ENCODE measurements around the gene TNNC1. TPM values are rescaled to one million over a fixed set of nuclear protein-coding genes. Genes with fewer than 3 reads are reported as not detected.

TNNC1 gene
- total and polyA plus RNA-seq, 9 of the 15 experiments (the other 6 are each of a cell fraction or from before 2014, with no cell fraction given) = 0.08 to 0.85 (median 0.42) TPM; not detected in 4

DNA sequence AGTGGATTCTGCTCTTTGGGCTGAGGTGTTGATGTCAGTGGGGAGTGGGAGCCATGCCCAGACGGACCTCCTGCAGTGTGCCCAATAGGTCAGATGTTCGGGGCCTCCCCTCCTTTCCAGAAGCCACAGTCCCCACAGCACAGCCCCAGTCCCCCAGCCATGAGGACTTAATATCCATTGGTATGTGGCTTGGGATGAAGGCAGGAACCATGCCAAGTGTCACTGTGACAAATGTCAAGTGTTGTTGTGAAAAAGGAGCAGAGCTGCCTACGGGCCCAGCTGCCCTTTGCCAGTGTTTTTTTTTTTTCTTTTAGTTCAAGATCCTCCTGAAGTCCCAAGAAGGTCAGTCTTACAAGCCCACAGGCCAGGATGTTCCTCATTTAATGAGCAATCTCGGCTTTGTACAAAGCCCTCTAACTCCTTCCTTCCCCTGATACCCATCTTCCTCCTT is 21.1 kb downstream of the TNNC1 start (continued):
- TF ChIP-seq, protein P1, sequence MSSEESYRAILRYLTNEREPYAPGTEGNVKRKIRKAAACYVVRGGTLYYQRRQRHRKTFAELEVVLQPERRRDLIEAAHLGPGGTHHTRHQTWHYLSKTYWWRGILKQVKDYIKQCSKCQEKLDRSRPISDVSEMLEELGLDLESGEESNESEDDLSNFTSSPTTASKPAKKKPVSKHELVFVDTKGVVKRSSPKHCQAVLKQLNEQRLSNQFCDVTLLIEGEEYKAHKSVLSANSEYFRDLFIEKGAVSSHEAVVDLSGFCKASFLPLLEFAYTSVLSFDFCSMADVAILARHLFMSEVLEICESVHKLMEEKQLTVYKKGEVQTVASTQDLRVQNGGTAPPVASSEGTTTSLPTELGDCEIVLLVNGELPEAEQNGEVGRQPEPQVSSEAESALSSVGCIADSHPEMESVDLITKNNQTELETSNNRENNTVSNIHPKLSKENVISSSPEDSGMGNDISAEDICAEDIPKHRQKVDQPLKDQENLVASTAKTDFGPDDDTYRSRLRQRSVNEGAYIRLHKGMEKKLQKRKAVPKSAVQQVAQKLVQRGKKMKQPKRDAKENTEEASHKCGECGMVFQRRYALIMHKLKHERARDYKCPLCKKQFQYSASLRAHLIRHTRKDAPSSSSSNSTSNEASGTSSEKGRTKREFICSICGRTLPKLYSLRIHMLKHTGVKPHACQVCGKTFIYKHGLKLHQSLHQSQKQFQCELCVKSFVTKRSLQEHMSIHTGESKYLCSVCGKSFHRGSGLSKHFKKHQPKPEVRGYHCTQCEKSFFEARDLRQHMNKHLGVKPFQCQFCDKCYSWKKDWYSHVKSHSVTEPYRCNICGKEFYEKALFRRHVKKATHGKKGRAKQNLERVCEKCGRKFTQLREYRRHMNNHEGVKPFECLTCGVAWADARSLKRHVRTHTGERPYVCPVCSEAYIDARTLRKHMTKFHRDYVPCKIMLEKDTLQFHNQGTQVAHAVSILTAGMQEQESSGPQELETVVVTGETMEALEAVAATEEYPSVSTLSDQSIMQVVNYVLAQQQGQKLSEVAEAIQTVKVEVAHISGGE (CRISPR knock-in tag; IDR thresholded peaks at IDR 0.05) = no peak
- TF ChIP-seq HDAC3 (IDR thresholded peaks at IDR 0.05; ENCODE audit: borderline replicate concordance, partially characterized antibody) (no peak), SMAD2 (IDR thresholded peaks at IDR 0.05; ENCODE audit: low read depth, low read length) (no peak)

DNA sequence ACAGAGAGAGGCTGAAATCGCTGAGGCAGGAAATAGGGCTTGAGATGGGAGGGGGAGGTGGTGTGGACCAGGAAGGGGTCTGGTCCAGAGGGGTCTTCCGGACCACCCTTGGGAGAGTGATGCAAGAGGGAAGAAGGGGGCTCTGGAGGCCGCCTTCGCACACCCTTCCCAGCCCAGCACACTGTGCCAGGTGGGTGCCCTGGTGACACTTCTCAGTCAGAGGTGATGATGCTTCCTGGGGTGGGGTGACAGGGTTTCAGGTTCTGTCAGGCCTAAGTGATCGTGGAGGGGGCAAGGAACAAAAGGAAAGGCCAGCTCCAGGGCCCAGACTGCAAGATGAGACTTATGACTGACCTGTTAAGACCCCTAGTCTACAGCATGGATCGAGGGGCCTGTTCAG is 21.6 kb downstream of the TNNC1 start:
- WGBS (ENCODE audit: insufficient coverage, low coverage, missing lambda C conversion rate) = 15% methylated on average over 4 of the region's 6 CpGs
- H3K4me1 ChIP-seq (replicated peaks in 1 of 2; ENCODE audit: control insufficient read depth in 2 of 2, insufficient read depth in 2 of 2, low read length in 2 of 2) = peaks cover 0 to 12% of the 10 kb centered on the region in 2 experiments; a peak in 4 of 5 replicates
- CTCF ChIA-PET (ENCODE audit: low intra/inter-chr PET ratio) = no interaction called here
- no peak for TF ChIP-seq CHD2 (IDR thresholded peaks at IDR 0.05; ENCODE audit: low read depth, low read length)
- TF ChIP-seq, protein P2, sequence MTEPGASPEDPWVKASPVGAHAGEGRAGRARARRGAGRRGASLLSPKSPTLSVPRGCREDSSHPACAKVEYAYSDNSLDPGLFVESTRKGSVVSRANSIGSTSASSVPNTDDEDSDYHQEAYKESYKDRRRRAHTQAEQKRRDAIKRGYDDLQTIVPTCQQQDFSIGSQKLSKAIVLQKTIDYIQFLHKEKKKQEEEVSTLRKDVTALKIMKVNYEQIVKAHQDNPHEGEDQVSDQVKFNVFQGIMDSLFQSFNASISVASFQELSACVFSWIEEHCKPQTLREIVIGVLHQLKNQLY (CRISPR knock-in tag; conservative IDR thresholded peaks at IDR 0.05) = no peak
- TF ChIP-seq, protein P3, sequence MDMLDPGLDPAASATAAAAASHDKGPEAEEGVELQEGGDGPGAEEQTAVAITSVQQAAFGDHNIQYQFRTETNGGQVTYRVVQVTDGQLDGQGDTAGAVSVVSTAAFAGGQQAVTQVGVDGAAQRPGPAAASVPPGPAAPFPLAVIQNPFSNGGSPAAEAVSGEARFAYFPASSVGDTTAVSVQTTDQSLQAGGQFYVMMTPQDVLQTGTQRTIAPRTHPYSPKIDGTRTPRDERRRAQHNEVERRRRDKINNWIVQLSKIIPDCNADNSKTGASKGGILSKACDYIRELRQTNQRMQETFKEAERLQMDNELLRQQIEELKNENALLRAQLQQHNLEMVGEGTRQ (CRISPR knock-in tag; IDR thresholded peaks at IDR 0.05) = no peak
- TF ChIP-seq KLF16 (IDR thresholded peaks at IDR 0.05) = no peak
- TF ChIP-seq ZNF165 (CRISPR knock-in tag; IDR thresholded peaks at IDR 0.05; ENCODE audit: borderline replicate concordance) = no peak
- TF ChIP-seq, protein P4, sequence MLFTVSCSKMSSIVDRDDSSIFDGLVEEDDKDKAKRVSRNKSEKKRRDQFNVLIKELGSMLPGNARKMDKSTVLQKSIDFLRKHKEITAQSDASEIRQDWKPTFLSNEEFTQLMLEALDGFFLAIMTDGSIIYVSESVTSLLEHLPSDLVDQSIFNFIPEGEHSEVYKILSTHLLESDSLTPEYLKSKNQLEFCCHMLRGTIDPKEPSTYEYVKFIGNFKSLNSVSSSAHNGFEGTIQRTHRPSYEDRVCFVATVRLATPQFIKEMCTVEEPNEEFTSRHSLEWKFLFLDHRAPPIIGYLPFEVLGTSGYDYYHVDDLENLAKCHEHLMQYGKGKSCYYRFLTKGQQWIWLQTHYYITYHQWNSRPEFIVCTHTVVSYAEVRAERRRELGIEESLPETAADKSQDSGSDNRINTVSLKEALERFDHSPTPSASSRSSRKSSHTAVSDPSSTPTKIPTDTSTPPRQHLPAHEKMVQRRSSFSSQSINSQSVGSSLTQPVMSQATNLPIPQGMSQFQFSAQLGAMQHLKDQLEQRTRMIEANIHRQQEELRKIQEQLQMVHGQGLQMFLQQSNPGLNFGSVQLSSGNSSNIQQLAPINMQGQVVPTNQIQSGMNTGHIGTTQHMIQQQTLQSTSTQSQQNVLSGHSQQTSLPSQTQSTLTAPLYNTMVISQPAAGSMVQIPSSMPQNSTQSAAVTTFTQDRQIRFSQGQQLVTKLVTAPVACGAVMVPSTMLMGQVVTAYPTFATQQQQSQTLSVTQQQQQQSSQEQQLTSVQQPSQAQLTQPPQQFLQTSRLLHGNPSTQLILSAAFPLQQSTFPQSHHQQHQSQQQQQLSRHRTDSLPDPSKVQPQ (CRISPR knock-in tag; IDR thresholded peaks at IDR 0.05; ENCODE audit: borderline replicate concordance) = no peak
- no peak for TF ChIP-seq CHD4 (IDR thresholded peaks at IDR 0.05; ENCODE audit: insufficient read depth, insufficient replicate concordance, low read depth, low read length, poor library complexity, severe bottlenecking)
- no peak for TF ChIP-seq ZFX (CRISPR knock-in tag; IDR thresholded peaks at IDR 0.05)
- TF ChIP-seq SRSF7 (optimal IDR thresholded peaks at IDR 0.05; ENCODE audit: low read depth, low read length) = no peak

More for the DNA sequence above, 21.6 kb downstream of the TNNC1 start:
- no TSS peak for BruUV-seq (replicated peaks)
- no peak overlapping the region for H3K4me3 ChIP-seq
- POLR2A ChIA-PET = interaction anchor here (1.0 kb wide), 1 partner anchor 32 kb away, joined by 3 read pairs; no protein-coding TSS in a partner anchor
- H3K9me1 ChIP-seq (ENCODE audit: control insufficient read depth, insufficient read depth, low read length) = no peaks in the 10 kb centered on the region
- ATAC-seq = no peak
- no peaks in the 10 kb centered on the region; the same call in 1 of the 2 replicates for H4K20me1 ChIP-seq (replicated peaks; ENCODE audit: control insufficient read depth, insufficient read depth, low read length)
- intact Hi-C loops (cut with micrococcal nuclease) = no loop called here
- H3K4me2 ChIP-seq (ENCODE audit: insufficient read depth, low read length) = no peak overlapping the region
- DNase-seq (ENCODE audit: extremely low read depth in 1 of 4, low spot score in 3 of 4) = no peak
- no peak overlapping the region for H3K27ac ChIP-seq (ENCODE audit: extremely low read depth, low read depth, low read length)
- FAIRE-seq = no peak
- H3K9me3 ChIP-seq (replicated peaks; ENCODE audit: control insufficient read depth, insufficient read depth, low read depth, low read length) = no peaks in the 10 kb centered on the region
- H3K79me2 ChIP-seq (ENCODE audit: control insufficient read depth, insufficient read depth, low read length) = no peaks in the 10 kb centered on the region
- H3K9ac ChIP-seq (ENCODE audit: insufficient read depth in 1 of 2, low read depth in 2 of 2, low read length in 2 of 2) = no peak overlapping the region
- no peak overlapping the region for H2AFZ ChIP-seq (ENCODE audit: low read depth, low read length)
- no peaks in the 10 kb centered on the region for H3K36me3 ChIP-seq (ENCODE audit: control insufficient read depth, insufficient read depth, low read length)
- no peaks in the 10 kb centered on the region; a peak in 1 of 5 replicates for H3K27me3 ChIP-seq (ENCODE audit: control insufficient read depth in 2 of 2, insufficient read depth in 2 of 2, low read length in 2 of 2)
- in situ Hi-C loops (cut with MboI) = no loop called here

All from K562 (cell line).